Left ventricle myocardium inferior (tissue), 1 donor: ENCODE measurements around the gene FCN3. TPM values are rescaled to one million over a fixed set of nuclear protein-coding genes. Genes with fewer than 3 reads are reported as not detected.
"Not testable (repeated sequence)": the region's sequence is repeated elsewhere in the genome, so short reads cannot be mapped to it uniquely, and the experiment has no call there.

Experiments
- DNase-seq: peaks from one replicate; pipeline ENCODE4 v3.0.0-alpha.2; 2020
- H3K27ac ChIP-seq: fragments of 200-600 bp; replicated peaks from 2 replicates; pipeline ENCODE4 v1.8.0; 2021
- H3K27me3 ChIP-seq: fragments of 200-600 bp; 2 replicates; pipeline ENCODE4 v1.8.0; 2021; ENCODE audit warnings: low read depth
- H3K36me3 ChIP-seq: fragments of 200-600 bp; 2 replicates; pipeline ENCODE4 v1.8.0; 2021
- H3K4me1 ChIP-seq: fragments of 200-600 bp; 2 replicates; pipeline ENCODE4 v1.8.0; 2021
- H3K4me3 ChIP-seq: fragments of 200-600 bp; 2 replicates; pipeline ENCODE4 v1.8.0; 2021; ENCODE audit warnings: mild to moderate bottlenecking, moderate library complexity
- H3K9me3 ChIP-seq: fragments of 200-600 bp; replicated peaks from 2 replicates; pipeline ENCODE4 v1.8.0; 2021
- intact Hi-C: fragments of 100-400 bp; cut with micrococcal nuclease; formaldehyde crosslinking; loops from one replicate; pipeline ENCODE4 v1.11.0; 2022
- total RNA-seq: library from RNA; stranded (reverse); fragmentation: NEBNext Ultra II Directional; extraction: Animal tissue kit (Norgen Biotek cat#: 25700); gene quantifications from one replicate; pipeline ENCODE4 v1.2.1, GENCODE V29; 2021
- TF ChIP-seq, protein P1 (sequence below): fragments of 200-600 bp; IDR thresholded peaks from 2 replicates; pipeline ENCODE4 v1.8.0; 2021; ENCODE audit warnings: antibody characterized with exemption, mild to moderate bottlenecking, borderline replicate concordance
- donor health status: DM: no; HTN: yes; CAD: no; lungs with severe emphysema.

Gene FCN3
- total RNA-seq, 1 donor from 2014 or later = 27.3 TPM

DNA sequence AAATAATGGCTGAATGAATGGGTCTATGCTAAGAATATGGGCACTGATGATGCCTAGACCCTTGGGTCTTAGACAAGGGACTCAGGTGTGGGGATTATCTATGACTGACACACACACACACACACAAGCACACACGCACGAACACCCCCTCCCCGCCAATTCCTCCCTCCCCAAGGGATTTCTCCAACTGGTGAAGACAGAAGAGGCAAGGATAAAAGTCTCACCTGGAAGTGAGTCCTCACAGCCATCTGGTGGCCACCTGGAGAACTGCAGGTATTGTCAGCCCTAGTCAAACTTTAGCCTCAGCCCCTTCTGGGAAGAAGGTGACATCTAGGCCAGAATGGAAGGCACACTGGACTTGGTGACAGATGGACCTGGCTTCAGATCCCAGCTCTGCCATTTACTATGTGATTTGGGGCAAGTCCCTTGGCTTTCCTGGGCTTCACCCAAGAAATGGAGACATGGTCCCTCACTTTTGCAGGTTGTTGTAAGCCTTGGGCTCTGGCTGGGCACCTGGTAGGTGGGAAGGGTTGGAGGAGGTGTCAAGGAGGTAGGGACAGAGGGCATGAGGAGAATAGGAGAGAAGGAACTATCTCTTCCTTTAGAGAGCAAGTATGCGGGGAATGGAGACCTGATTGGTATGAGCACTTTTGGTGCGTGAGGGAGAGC lies 13.8 kb upstream of the FCN3 start:
- TF ChIP-seq, protein P1, sequence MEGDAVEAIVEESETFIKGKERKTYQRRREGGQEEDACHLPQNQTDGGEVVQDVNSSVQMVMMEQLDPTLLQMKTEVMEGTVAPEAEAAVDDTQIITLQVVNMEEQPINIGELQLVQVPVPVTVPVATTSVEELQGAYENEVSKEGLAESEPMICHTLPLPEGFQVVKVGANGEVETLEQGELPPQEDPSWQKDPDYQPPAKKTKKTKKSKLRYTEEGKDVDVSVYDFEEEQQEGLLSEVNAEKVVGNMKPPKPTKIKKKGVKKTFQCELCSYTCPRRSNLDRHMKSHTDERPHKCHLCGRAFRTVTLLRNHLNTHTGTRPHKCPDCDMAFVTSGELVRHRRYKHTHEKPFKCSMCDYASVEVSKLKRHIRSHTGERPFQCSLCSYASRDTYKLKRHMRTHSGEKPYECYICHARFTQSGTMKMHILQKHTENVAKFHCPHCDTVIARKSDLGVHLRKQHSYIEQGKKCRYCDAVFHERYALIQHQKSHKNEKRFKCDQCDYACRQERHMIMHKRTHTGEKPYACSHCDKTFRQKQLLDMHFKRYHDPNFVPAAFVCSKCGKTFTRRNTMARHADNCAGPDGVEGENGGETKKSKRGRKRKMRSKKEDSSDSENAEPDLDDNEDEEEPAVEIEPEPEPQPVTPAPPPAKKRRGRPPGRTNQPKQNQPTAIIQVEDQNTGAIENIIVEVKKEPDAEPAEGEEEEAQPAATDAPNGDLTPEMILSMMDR = peak; percentile 89
- H3K9me3 ChIP-seq = no peaks in the 10 kb centered on the region
- peaks cover 28% of the 10 kb centered on the region for H3K4me1 ChIP-seq
- no peak overlapping the region for H3K4me3 ChIP-seq
- intact Hi-C loops = no loop called here
- H3K27me3 ChIP-seq = no peaks in the 10 kb centered on the region
- H3K36me3 ChIP-seq = no peaks in the 10 kb centered on the region
- DNase-seq = peak; percentile 68
- H3K27ac ChIP-seq = peak overlapping the region; percentile 68

DNA sequence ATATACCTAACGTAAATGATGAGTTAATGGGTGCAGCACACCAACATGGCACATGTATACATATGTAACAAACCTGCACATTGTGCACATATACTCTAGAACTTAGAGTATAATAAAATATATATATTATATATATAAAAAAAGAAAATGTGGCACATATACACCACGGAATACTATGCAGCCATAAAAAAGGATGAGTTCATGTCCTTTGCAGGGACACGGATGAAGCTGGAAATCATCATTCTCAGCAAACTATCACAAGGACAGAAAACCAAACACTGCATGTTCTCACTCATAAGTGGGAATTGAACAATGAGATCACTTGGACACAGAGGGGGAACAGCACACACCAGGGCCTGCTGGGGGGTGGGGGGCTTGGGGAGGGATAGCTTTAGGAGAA lies 10.2 kb upstream of the FCN3 start:
- H3K27ac ChIP-seq, H3K27me3 ChIP-seq, H3K4me3 ChIP-seq, intact Hi-C loops, H3K9me3 ChIP-seq, DNase-seq, H3K36me3 ChIP-seq: not testable (repeated sequence)
- peaks cover 26% of the 10 kb centered on the region for H3K4me1 ChIP-seq

DNA sequence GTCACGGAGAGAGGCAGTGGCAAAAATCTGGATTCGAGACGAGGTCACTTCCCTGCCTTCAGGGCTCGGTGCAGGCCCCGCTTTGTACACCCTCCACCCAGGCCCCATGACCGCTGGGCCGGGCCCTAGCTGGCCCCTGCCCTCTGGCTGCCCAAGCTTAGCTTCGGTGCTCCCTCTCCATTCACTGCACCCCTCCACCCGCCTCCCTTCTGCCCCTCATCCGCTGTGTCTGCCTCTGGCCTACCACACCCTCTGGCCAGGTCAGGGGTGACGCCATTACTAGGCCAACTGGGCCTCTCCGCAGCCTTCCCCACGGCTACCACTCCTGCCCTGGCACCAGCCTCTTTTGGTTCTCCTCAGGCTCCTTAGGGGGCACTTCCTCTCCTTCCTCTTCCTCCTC lies 9.0 kb upstream of the FCN3 start:
- Histone ChIP-seq H3K4me1 (peaks cover 27% of the 10 kb centered on the region), H3K9me3 (no peaks in the 10 kb centered on the region), H3K36me3 (no peaks in the 10 kb centered on the region), H3K27ac (no peak overlapping the region), H3K27me3 (peaks cover 4% of the 10 kb centered on the region), H3K4me3 (no peak overlapping the region)
- intact Hi-C loops = no loop called here
- TF ChIP-seq, protein P1 = no peak
- no peak for DNase-seq

DNA sequence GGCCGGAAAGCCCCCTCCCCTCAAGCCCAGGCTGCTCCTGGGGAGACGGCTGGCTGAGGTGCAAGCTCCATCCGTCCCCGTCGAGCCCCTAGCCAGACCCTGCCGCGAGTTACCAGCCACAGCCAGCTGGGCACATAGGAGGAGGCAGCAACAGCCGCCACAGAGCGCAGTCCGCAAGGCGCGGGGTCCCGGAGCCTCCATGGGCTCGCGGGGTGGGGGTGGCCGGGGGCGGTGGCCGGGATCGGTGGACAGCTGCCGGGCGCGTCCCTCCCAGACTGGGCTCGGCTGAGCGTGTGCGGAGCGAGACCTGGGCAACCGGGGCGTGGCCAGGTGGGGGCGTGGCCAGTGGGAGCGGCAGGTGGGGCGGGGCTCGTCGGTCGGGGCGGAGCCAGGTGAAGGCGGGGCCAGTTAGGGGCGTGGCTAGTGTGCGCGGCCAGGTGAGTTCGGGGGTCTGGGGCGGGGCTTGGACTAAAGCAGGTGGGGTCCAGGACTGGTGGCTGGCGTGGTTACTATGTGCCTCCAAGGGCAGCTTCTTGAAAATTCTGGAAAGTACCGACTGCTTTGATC lies 8.5 kb upstream of the FCN3 start, which contains the start of gene CD164L2:
CD164L2 (minus strand) TSS at position 295 of the 567 bp plus-strand sequence; CDS start at position 201, 94 bp downstream.
- no peaks in the 10 kb centered on the region for H3K9me3 ChIP-seq
- H3K27me3 ChIP-seq = peaks cover 4% of the 10 kb centered on the region
- no peak for DNase-seq
- H3K4me1 ChIP-seq = peaks cover 27% of the 10 kb centered on the region
- intact Hi-C loops = no loop called here
- TF ChIP-seq, protein P1 = no peak
- no peak within 1 kb of the TSS for H3K27ac ChIP-seq
- no peak within 1 kb of the TSS for H3K4me3 ChIP-seq
- no peaks in the 10 kb centered on the region for H3K36me3 ChIP-seq

DNA sequence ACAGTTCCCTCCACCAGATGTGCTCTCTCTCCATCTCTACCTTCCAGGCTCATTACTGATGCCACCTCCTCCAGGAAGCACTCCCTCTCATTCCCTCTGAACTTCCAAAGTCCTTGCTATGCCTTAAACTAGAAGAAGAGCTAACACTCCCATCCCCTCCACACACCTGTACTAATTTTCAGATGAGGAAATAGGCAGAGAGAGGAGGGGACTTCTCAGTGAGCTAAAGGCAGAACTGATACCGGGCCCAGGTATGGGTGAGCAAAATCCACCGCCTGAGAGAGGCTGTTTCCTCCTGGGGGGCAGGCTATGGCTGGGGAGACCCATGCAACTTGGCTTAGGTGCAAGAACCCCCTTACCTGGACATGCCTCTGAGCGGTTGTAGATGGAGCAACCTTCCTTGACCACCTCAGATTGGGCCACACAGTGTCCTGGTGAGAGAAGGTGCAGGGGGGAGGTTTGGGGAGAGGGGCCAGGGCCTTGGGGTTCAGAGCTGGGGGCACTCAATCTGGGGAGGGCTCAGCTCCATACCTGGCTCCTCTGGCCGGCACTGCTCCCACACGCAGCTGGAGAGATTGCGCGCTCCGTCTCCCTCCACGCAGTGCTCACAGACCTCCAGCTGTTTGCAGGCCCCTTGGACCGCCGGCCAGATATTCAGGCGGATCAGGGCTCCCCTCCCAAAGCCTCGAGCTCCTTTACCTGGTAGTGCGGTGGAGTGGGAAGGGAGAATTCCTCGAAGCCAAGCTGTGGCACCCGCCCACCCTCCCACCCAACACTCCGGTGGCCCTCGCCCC lies 7.5 kb upstream of the FCN3 start:
- Histone ChIP-seq H3K36me3 (no peaks in the 10 kb centered on the region), H3K27ac (no peak overlapping the region), H3K4me1 (peaks cover 33% of the 10 kb centered on the region), H3K9me3 (no peaks in the 10 kb centered on the region), H3K27me3 (peaks cover 4% of the 10 kb centered on the region), H3K4me3 (no peak overlapping the region)
- intact Hi-C loops = no loop called here
- TF ChIP-seq, protein P1 = no peak
- DNase-seq = no peak
